Stimulated activated CD4-positive, alpha-beta T cell treated with anti-CD3 and anti-CD28 coated beads, TNF-alpha, amount 100 ng/mL, for 24 hours (primary cell): Measurements from ENCODE around the gene C1GALT1C1L.
"Not testable (repeated sequence)": the region's sequence is repeated elsewhere in the genome, so short reads cannot be mapped to it uniquely, and the experiment has no call there.

Experiments
- DNase-seq, 3 experiments: peaks; one replicate each; pipeline ENCODE4 v3.0.0-alpha.2; 2020; ENCODE audit warnings: low read depth in 3 of 3

C1GALT1C1L gene

DNA sequence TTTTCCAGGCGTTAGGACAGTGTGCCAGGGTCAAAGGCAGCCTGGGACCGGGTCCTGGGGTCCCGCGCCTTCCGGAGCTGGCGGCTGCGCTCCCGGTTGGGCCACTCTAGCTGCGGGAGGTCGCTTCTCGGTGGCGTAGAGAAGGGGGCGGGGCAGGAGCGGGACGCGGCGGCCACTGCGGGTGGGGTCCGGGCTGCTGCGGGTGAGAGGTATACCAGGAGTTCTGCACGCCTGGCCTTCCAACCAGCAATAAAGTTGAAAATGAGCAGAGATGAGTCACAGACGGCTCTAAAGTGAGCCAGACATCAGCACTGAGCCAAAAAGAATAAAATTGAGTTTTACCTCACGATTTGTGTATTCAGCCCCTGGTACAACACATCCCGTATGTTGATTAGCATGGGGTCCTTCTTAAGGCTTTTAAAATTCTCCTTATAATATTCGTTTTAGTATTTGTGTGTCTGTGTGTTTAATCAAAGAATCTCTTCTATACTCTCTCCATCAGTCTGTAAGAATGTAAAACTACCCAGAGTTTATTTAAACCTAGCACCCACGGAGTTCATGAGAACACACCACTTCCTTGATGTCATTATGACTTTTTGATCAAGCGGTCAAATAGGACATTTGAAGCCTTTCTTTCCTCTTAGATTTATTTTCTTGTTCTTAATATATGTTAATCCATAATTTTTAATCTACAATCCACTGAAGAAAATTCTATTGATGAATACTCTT lies at the start of gene C1GALT1C1L:
C1GALT1C1L (minus strand) TSS at position 108 of the 729 bp plus-strand sequence; CDS start at position 1, 107 bp downstream.
- DNase-seq = peak in 2 of 3 experiments; percentile 5 to 43

DNA sequence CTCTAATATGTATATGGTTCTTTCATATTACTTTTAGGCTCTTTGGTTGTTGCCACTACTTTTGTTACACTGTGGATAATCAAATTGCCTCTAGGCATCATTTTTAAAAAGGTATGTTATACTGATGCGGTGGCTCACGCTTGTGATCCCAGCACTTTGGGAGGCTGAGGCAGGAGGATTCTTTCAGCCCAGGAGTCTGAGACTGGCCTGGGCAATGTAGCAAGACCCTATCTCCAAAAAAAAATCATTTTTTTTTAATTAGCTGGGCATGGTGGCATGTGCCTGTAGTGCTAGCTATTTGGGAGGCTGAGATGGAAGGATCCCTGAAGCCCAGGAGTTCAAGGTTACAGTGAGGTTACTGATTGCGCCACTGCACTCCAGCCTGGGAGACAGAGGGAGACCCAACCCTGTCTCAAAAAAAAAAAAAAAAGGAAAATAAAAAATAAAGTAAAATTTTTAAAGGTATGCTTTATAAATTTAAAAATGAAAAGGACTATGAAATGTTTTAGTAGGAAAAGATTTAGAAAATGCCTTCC lies 49.5 kb upstream of the C1GALT1C1L start:
- DNase-seq = no peak

DNA sequence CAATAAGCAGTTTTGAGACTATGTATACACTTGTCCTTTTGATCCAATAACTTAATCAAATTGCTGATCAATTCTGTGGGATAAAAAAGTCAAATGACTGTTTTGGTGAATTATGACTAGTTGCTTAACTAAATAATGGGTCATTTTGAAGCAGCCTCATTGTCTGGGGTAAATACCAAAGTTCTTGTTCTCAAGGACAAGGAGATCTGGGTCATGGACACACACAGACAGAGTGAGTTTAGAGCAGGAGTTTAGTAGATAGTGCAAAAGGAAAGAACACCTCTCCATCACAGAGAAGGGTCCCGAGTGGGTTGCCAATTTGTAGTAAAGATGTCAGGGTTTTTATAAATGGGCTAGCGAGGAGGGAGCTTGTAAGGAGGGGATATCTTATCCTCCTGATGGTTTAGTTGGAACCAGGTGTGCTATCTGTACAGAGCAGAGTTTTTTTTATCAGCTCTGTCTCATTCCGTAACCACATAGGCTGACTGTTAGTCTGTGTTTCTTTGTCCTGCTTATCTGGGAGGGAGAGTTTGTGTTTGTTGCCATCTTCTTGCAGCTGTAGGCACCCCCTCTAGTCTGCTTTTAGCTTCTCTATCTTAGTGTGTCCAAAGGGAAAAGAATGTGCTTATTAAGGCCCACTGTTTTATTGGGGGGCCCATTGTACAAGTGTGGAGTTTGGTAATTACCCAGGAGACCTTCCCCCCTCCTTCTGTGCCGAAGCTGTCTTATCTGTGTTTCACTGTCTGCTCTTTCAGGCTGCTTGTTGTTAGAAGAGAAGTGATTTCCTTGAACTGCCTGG lies 48.7 kb upstream of the C1GALT1C1L start:
- no peak for DNase-seq

DNA sequence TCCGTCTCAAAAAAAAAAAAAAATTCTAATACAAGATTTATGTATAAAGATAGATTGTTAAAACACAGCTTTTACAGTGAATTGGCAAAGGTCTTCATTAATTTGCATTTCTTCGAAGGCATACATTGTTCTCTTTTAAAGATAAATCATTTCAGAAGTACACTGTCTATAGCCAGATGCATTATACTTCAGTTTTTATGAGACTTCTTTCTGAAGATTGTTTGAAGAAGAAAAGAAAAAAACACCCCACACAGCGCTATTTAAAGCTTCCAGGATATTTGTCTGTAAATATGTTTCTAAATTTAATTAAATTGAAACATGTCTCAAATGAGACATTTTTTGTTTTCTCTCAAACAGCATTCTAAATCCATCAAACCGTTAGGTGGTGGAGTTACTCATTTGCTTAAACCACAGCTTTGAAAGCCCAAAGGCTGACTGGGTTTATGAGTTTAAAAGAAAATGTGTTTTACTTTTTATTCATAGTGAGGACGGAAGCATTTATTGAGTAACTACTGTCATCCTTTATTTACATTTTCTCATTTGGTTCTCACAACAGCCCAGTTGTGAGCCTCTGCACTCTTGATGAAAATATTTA lies 42.4 kb upstream of the C1GALT1C1L start:
- no peak for DNase-seq

DNA sequence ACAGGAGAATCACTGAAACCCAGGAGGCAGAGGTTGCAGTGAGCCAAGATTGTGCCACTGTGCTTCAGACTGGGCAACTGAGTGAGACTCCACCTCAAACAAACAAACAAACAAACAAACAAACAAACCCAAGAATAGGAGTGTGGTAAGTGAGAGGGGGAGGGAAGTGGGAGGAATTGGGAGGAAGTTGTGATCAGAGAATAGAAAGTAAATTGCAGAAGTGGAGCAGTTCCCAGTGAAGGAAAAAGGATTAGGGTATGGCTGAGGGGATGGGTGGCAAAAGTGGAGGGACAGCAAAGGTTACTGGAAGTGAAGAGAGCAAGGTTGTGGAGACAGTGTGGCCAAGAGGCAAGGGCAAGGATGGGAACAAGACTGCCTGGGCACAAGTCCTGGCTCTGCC lies 41.1 kb upstream of the C1GALT1C1L start:
- no peak for DNase-seq

DNA sequence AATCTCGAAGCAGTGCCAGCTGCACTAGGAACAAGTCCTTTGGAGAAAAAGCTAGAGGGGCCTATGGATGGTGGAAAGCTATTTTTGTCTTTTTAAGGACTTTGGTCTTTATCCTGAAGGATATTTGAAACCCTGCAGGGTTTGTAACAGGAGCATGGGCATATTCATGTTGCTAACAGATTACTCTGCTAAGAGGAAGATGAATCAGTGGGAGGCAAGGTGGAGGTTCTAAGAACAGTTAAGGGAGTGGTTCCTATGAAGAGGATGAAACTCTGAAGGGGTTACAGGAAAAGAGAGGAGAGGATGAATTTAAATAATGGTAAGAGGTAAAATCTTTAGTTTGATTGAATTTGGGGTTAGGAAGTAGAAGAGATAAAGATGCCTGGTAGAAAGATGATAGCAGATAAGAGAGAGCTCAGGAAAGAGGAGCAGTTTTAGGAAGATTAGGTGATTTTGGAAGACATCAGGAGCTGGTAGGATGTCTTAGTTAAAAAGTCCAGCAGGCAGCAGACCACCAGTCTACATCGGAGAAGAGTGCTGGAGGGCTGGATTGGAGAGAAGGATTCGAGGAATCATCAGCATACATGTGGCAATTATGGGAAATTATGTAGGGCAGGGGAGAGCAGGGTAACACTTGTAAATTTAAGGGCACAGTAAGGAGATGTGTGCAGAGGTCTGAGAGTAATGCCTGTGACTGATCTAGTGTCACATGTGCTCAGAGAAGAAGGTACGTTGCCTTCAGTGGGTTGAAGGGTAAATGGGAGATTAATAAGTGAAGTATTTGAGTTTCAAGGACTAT lies 39.3 kb upstream of the C1GALT1C1L start:
- no peak for DNase-seq

DNA sequence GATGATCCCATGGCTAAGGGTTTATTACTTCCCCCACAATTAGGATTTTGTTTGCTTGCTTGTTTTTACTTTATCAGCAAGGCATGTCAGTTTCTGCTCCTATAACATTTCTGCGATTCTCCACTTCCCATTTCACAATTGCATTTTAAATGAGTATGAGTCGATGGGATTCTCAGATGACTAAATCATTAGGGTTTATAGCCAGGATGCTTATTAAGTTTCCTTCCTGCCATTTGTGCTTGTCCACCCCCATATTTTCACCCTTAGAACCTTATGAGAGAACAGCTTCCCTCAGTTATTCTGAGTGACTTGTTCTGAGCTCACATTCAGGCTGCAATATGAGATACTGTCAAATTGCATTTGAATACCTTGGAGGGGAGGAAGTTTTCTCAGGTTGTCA lies 37.9 kb upstream of the C1GALT1C1L start:
- DNase-seq = no peak

DNA sequence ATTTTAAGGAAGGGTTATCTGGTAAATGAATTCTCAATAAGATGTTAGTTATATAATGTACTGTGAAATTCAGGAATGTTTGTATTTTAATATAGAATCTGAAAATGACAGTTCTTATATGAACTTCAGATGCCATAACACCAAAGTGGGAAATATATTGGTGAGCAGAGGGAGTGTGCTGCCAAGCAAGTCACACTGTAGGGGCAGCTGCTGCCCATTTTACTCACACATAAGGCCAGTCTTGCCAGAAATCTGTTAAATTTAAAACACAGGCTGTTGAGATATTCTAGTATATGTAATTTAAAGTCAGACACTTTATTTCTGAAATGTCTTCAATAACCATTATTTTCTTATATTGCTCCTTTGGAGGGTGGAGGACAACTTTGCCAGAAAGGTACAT lies 34.6 kb upstream of the C1GALT1C1L start:
- no peak for DNase-seq

DNA sequence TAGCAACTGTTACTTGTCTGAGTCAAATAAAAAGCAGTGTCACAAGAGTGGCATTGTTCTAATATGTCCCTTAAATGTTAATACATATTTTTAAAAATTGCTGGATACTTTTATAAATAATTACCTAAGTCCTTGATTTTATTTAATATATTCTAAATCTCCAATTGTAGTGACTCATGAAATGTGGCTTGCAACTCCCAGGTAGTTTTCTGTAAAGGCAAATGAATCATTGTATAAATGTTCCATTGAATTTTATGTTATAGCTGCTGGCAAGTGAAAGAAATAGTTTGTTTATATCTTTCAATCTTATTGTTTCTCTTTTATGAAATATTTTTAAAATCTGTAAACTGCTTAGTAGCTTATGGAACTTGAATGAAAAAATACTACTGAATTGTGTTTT lies 32.7 kb upstream of the C1GALT1C1L start:
- DNase-seq = no peak

DNA sequence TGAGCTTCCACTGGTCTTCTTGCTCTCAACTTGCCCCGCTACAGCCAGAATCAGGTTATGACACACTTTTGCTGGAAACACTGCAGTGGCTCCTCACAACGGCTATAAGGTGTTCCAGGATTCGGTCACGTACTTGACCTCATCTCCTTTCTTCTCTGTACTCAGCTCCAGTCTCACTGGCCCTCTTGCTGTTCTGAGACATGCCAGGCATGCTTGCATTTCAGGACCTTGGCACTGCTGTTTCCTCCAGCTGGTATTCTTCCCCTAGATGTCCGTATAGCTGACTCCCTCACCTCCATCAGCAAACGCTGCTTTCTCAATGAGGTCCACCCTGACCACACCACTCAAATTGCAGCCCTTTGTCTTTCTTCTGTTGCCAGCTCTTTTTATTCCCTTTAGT lies 31.9 kb upstream of the C1GALT1C1L start:
- DNase-seq = no peak

DNA sequence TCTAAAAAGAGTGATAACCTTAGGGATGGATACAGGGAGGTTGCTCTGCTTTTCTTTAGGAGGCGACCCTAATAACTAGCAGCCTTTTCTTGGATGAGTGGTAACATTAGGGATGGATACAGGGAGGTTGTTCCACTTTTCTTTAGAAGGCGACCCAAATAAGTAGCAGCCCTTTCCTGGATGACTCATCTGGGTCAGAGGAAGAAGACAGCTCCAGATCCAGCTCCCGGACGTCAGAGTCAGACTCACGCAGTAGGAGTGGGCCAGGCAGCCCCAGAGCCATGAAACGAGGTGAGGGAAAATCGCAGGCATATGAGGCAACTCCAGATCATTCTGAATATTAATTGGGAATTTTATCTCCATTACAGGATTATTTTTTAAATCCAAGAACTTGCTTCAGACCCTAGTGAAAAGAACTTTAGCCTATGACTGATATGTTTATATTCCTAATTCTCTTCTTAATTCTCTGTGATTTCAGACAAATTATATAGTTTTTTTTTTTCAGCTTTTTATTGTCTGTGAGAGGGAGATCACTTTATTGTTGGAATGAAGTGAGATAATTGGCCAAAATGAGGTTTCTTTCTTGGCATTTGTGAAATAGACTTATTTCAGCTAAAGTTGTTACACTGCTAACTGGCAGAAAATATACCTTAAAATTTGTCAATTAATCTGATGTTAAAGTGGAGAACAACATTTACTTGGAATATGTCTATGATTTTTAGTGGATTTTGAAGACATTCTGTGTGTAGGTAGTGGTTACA lies 31.2 kb upstream of the C1GALT1C1L start:
- DNase-seq = no peak

DNA sequence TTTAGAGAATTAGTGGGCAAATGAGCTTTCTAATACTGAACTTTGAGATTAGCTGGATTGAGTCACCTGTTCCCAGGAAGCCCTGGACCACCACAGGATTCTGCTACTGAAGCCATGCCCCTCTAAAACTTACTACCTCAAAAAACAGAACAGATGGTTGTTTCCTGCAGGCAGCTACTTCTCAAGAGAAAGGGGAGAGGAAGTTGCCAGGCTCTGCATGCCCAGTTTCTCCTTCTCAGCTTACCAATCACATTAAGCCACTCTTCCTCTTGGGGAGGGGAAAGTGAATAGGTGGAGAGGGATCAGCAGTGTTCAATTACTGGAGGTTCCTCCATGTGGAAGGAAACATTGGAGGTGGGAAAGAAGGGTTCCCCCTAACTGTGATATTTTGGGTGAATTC lies 24.9 kb upstream of the C1GALT1C1L start:
- no peak for DNase-seq

DNA sequence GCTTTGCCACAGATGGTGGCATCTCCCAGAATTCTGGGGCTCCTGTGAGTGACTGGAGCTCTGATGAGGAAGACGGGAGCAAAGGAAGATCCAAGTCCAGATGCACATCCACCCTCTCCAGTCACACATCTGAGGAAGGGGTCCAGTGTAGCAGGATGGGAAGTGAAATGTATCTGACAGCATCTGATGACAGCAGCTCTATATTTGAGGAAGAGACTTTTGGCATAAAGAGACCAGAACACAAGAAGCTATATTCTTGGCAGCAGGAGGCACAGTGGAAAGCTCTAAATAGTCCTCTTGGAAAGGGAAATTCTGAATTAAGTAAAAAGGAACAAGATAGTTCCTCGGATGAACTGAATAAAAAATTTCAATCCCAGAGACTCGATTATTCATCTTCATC lies 23.5 kb upstream of the C1GALT1C1L start:
- no peak for DNase-seq

DNA sequence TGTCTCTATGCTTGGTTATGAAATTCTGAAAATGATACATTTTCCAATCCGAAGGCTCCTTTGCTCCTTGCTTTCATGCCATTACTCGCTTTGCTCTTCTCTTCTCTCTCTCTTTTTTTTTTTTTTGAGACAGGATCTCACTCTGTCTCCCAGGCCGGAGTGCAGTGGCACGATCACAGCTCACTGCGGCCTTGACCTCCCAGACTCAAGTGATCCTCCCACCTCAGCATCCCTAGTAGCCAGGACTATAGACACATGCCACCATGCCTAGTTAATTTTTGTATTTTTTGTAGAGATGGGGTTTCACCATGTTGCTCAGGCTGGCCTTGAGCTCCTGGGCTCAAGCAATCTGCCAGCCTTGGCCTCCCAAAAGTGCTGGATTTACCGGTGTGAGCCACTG lies 21.9 kb upstream of the C1GALT1C1L start:
- DNase-seq = not testable (repeated sequence)

DNA sequence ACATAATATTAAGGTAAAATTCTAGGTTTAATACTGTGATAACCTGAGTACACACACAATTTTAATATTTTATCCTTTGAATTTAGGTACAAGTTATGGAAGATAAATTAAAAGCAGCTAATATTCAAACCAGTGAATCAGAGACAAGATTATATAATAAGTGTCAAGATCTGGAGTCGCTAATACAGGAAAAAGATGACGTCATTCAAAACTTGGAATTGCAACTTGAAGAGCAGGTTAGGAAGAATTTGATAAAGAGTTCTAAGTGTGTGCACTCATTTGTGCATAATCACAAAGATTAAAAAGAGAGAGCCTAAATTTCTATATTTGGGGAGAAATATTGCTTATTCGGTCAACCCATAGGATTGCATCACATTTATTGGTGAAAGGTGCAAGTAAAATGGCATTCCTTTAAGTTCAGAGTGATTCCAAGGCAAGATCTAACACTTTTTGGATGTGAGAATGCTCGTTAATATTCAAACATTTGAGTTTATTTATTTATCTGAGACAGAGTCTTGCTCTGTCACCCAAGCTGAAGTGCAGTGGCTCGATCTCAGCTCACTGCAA lies 16.3 kb upstream of the C1GALT1C1L start:
- DNase-seq = no peak

DNA sequence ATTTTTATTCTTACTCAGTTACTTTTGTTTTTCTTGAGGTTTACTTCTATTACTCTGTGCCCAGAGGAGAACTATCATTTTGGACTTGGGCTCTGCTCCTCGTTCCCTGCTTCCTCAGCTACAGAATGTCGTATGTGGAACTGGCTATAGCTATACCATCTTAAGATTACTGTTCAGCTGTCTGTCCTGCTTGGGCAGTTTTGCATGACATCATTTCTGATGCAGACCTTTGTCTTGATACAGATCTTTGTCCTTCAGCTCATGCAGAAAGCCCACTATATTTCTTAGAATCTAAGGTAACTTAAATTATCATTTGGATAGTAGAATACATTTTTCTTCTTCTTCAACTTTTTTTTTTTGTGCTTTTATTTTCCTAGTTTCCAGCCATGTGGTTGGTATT lies 13.8 kb upstream of the C1GALT1C1L start:
- DNase-seq = no peak

DNA sequence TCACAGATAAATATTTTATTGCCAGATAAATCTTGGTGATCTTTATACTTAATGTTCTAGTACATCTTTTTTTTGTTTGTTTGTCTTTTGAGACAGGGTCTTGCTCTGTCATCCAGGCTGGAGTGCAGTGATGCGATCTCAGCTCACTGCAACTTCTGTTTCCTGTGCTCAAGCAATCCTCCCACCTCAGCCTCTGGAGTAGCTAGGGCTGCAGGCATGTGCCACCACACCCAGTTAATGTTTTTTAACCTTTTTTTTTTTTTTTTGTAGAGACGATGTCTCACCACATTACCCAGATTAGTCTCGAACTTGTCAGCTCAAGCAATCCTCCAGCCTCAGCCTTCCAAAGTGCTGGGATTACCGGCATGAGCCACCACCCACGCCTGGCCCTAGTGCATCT lies 9.1 kb upstream of the C1GALT1C1L start:
- DNase-seq = no peak

DNA sequence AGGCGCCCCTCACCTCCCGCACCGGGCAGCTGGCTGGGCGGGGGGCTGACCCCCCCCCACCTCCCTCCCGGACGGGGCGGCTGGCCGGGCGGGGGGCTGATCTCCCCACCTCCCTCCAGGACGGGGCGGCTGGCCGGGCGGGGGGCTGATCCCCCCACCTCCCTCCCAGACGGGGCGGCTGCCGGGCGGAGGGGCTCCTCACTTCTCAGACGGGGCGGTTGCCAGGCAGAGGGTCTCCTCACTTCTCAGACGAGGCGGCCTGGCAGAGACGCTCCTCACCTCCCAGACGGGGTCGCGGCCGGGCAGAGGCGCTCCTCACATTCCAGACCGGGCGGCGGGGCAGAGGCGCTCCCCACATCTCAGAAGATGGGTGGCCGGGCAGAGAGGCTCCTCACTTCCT lies 1.6 kb upstream of the C1GALT1C1L start:
- not testable (repeated sequence) for DNase-seq

DNA sequence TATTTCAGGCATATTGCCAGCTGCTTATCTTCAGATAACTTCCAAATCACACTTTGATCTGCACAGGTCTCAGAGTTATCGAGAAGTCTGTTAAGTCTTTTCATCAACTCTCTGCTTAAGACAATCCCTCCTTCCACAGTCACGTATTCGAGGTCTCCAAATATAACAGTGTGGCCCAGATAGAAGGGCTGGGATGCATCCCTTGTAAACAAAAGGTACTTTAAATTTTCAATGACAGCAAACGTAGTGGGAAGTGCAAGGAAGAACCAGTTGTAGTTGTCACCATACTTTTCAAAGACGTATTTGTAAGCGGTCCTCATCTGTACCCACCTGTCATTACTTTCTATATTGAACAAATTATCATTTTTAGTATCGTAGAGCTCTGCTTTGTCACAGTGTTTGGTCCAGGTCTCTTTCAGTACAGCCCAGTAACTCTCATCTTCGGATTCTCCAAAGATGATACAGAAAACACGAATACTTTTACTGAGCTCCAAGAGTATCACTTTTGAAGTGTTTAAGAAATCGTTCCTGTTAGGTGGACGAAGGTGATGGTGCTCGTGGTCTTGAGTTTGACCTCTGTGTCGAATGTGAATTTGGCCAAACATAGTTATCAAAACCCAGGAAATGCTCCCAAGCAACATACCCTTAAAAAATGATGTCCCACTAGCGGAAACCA lies 445 bp downstream of the C1GALT1C1L start:
- no peak for DNase-seq

DNA sequence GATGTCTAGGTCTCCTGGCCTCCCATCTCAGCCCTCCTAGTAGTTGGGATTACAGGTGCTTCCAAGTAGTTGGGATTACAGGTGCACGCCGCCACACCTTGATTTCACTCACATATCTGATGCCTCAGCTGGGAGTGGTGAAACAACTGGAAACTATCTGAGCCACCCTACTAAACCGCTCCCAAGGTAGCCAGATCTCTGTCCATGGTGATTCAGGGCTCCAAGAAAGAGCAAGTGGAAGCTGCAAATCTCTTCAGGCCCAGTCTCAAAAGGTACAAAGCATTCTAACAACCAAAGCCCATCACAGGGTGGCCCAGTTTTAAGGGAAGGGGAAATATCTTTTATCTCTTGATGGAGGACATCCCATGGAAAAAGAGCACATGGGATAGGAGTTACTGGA lies 19.0 kb downstream of the C1GALT1C1L start:
- no peak for DNase-seq
